ENCODE measurements around the gene KRT6A.

KRT6A gene

DNA sequence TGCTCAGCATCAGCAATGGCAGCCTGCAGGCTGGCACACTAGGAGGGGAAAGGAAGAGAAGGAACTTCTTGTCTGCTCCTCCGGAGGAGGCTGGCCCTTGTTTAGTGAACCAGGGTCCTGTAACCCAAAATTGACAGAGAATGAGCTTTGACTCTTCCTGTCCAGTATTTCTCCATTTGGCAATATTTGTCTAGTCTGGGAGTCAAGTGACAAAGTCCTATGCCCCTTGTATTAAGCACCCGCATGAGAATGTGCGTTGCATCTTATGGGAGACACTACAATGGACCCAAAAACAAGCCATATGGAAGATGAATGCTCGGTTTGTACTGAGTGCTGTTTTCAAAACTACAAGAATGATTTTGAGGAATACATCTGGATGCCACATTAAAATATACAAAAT, 23.2 kb downstream of the KRT6A start:
- no peak for TF ChIP-seq CTCF (IDR thresholded peaks at IDR 0.05; ENCODE audit: control insufficient read depth, extremely low read depth, insufficient read depth)

DNA sequence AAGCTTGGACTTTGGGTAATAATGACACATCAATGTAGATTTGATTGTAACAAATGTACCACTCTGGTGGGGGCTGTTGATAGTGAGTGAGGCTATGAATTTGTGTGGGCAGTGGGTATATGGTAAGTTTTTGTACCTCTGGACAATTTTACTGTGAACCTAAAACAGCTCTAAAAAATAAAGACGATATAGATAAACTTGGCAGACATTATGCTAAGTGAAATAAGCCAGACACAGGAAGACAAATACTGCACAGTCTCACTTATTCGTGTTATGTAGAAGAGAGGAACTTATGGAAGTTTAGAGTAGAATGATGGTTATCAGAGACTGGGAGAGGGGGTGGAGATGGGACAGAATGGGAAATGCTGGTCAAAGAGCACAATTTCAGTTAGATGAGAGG, 28.2 kb downstream of the KRT6A start:
- no peak for TF ChIP-seq CTCF (IDR thresholded peaks at IDR 0.05; ENCODE audit: control insufficient read depth, extremely low read depth, insufficient read depth)
- H3K4me3 ChIP-seq (ENCODE audit: low read depth, low read length) = no peak overlapping the region
- no peak for DNase-seq (ENCODE audit: low read depth)

More for the DNA sequence above, 23.2 kb downstream of the KRT6A start:
- no peak for DNase-seq (ENCODE audit: low read depth)
- H3K4me3 ChIP-seq (ENCODE audit: low read depth, low read length) = no peak overlapping the region

- no peak overlapping the region for H3K4me3 ChIP-seq (ENCODE audit: low read depth, low read length)
- TF ChIP-seq CTCF (IDR thresholded peaks at IDR 0.05; ENCODE audit: control insufficient read depth, extremely low read depth, insufficient read depth) = no peak
- no peak for DNase-seq (ENCODE audit: low read depth)
Measured at GRCh38 chr12:52461693-52462092, 31.4 kb downstream of the KRT6A start.

DNA sequence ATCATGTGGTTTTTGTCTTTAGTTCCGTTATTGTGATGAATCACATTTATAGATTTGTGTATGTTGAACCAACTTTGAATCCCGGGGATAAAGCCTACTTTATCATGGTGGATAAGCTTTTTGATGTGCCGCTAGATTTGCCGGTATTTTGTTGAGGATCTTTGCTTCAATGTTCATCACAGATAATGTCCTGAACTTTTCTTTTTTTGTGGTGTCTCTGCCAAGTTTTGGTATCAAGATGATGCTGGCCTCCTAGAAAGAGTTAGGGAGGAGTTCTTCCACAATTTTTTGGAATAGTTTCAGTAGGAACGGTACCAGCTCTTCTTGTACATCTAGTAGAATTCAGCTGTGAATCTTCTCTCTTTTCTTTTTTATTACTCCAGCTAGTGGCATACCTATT, 34.2 kb downstream of the KRT6A start:
- no peak for TF ChIP-seq CTCF (IDR thresholded peaks at IDR 0.05; ENCODE audit: control insufficient read depth, extremely low read depth, insufficient read depth)
- H3K4me3 ChIP-seq (ENCODE audit: low read depth, low read length) = no peak overlapping the region
- DNase-seq (ENCODE audit: low read depth) = no peak

DNA sequence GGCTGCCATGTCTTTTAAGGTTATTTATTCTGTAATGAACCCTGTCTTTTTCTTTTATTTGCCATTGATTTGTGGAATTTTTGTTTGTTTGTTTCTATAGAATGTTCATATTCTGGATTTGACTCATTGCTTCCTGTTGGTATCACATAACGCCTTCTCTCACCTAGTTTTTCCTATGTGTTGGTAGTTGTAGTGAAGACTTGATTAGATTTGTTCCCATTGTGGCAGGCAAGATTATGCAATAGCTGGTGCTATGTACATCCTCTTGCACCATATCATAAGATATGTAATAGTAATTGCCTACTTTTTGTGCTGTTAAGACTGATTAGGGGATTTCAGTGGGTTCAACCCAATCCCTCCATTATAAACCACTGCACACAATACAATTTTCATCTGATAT, 37.2 kb downstream of the KRT6A start:
- no peak for TF ChIP-seq CTCF (IDR thresholded peaks at IDR 0.05; ENCODE audit: control insufficient read depth, extremely low read depth, insufficient read depth)
- DNase-seq (ENCODE audit: low read depth) = no peak
- no peak overlapping the region for H3K4me3 ChIP-seq (ENCODE audit: low read depth, low read length)

DNA sequence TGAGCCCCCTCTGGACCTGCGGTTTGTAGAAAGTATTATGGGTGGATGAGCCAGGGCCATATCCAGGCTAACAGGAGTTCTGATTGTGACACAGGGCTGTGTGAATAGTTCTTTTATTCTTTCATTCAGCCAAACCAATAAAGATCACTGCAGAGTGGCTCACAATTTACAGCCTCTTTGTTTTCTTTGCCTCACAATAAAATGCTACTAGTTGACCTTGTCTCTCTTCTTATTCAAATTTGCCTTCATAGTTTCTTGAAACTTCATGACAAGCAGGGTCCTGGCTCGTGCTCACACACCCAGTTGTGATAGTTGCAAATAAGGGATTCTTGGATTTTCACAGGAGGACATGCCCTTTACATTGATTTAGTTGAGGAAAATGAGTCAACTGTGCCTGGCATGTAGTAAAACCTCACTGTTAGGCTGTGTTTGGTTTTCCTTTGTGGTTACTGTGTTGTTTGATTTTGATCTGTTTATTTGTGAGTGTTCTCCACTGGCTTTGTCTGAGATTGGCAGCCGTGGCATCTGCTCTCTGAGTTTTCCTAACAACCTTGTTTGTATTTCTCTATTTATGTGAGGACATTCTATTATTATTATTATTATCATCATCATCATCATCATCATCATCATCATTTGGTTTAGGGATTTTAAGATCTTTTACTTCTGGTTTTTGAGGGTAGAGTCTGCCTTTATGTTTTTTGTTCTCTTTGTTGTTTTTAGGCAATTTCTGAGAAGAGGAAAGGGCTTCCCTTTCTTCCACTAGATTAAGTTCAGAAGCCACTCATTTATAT, 38.5 kb downstream of the KRT6A start:
- peak; percentile 46 for DNase-seq (ENCODE audit: low read depth)
- H3K4me3 ChIP-seq (ENCODE audit: low read depth, low read length) = no peak overlapping the region
- no peak for TF ChIP-seq CTCF (IDR thresholded peaks at IDR 0.05; ENCODE audit: control insufficient read depth, extremely low read depth, insufficient read depth)

DNA sequence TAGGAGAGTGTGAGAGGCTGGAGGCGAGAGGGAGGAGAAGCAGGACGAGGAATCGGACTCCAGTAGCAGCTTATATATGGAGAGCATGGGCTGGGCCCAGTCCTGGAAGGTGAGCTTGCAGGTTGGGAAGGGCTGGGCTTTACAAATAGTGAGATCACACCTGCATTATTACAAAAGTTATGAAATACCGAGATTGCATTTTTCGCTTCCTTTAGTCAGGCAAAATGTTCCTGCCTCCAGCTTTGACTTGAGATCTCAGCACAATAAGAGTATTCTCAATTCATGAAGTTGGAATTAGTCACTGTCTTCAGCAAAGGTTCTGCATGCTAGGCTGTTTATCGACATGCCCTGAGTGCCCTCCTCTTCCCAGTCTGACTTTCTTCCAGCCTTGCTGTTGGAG, 41.0 kb downstream of the KRT6A start, which contains the start of gene KRT6B:
Gene KRT6B (minus strand): TSS at position 46 of the 400 bp plus-strand sequence. CDS start 68 bp downstream, outside the sequence.
- no peak for DNase-seq (ENCODE audit: low read depth)
- no peak within 1 kb of the TSS for H3K4me3 ChIP-seq (ENCODE audit: low read depth, low read length)
- no peak for TF ChIP-seq CTCF (IDR thresholded peaks at IDR 0.05; ENCODE audit: control insufficient read depth, extremely low read depth, insufficient read depth)
